Lung (tissue), 12 donors: ENCODE results near the gene NPAT. TPM values are rescaled to one million over a fixed set of nuclear protein-coding genes. Genes with fewer than 3 reads are reported as not detected.

Experiments
- ATAC-seq: fragments of 200-7000 bp; cut with Tn5 transposase; one replicate; pipeline ENCODE4 v1.9.1; 2020; ENCODE audit warnings: moderate number of reproducible peaks; ENCODE audit not compliant: insufficient read depth, low FRiP score
- DNase-seq, 3 donors: peaks; one replicate each; pipeline ENCODE4 v3.0.0-alpha.2; 2013 to 2017
- H3K27ac ChIP-seq, 2 donors: one replicate each; pipeline ENCODE4 v1.5.1; 2013; ENCODE audit warnings: mild to moderate bottlenecking in 2 of 2, moderate library complexity in 2 of 2, control low read depth in 1 of 2, inconsistent platforms in 1 of 2, low read depth in 1 of 2, low read length in 1 of 2
- H3K27me3 ChIP-seq, 3 donors: one replicate each; pipeline ENCODE4 v1.5.1; 2013; ENCODE audit warnings: low read length in 2 of 3; ENCODE audit not compliant: control insufficient read depth in 3 of 3, insufficient read depth in 3 of 3
- H3K36me3 ChIP-seq, 4 donors: one replicate each; pipeline ENCODE4 v1.5.1; 2013; ENCODE audit warnings: low read length in 4 of 4, mild to moderate bottlenecking in 1 of 4, moderate library complexity in 1 of 4; ENCODE audit not compliant: control insufficient read depth in 4 of 4, insufficient read depth in 4 of 4
- H3K4me1 ChIP-seq, 5 donors: one replicate each; pipeline ENCODE4 v1.5.1; 2013; ENCODE audit warnings: low read length in 5 of 5, mild to moderate bottlenecking in 2 of 5, moderate library complexity in 1 of 5; ENCODE audit not compliant: control insufficient read depth in 5 of 5, insufficient read depth in 5 of 5
- H3K4me3 ChIP-seq: one replicate; pipeline ENCODE4 v1.5.1; 2013; ENCODE audit warnings: mild to moderate bottlenecking, control low read depth, moderate library complexity
- H3K9ac ChIP-seq, 2 donors: one replicate each; pipeline ENCODE4 v1.5.1; 2013; ENCODE audit warnings: low read length in 2 of 2, control low read depth in 1 of 2; ENCODE audit not compliant: insufficient read depth in 1 of 2
- H3K9me3 ChIP-seq, 4 donors: one replicate each; pipeline ENCODE4 v1.5.1; 2013; ENCODE audit warnings: low read length in 3 of 4, mild to moderate bottlenecking in 1 of 4, moderate library complexity in 1 of 4; ENCODE audit not compliant: control insufficient read depth in 4 of 4, insufficient read depth in 3 of 4
- CTCF ChIP-seq: IDR thresholded peaks from 2 replicates; pipeline ENCODE4 v1.5.1; 2012; ENCODE audit warnings: mild to moderate bottlenecking; ENCODE audit errors: control extremely low read depth, extremely low read depth
- WGBS, 2 donors: extraction: QIAGEN DNeasy Blood & Tissue Kit; methylation state at CpG; one replicate each; pipeline ENCODE4 v1.1.7; 2013; 5-methylcytosine and 5-hydroxymethylcytosine counted together
- polyA plus RNA-seq, 2 donors: library from polyadenylated mRNA; stranded (reverse); fragments of 200-250 nt; gene quantifications; one replicate each; pipeline ENCODE4 v1.2.1, GENCODE V29; 2013
- total RNA-seq, 2 donors: library from RNA; depleted of rRNA in 1 of 2; stranded (reverse); fragments of >200 nt in 1 of 2; gene quantifications; one replicate each; pipeline ENCODE4 v1.2.1, GENCODE V29; 2014 to 2021
- donor health status: control.
- donor health status: control.
- donor health status: Bipolar disorder and iron deficiency.
- donor health status: healthy.
- donor health status: DM: yes; HTN: yes; CAD: no.

NPAT gene
- total and polyA plus RNA-seq, 4 donors, result 2.4 to 26.2 (median 7.5) TPM

- DNase-seq (no peak), ATAC-seq (no peak)
- WGBS, 2 donors, result 93 to 96% methylated on average over 2 of the region's 2 CpGs
- H3K9ac ChIP-seq, result no peak overlapping the region
- H3K27ac ChIP-seq, result no peak overlapping the region
- no peak for TF ChIP-seq CTCF
- H3K4me3 ChIP-seq, result no peak overlapping the region
- no peaks in the 10 kb centered on the region for H3K9me3 ChIP-seq
- H3K27me3 ChIP-seq, result no peaks in the 10 kb centered on the region
- peaks cover 6 to 31% (median 20%) of the 10 kb centered on the region in 4 donors for H3K36me3 ChIP-seq
- H3K4me1 ChIP-seq, result peaks cover 0 to 2% (median 0%) of the 10 kb centered on the region in 5 donors
Measured at GRCh38 chr11:108235633-108236032, 13.2 kb upstream of the NPAT start.

- 85 to 100% methylated on average over 1 of the region's 1 CpG for WGBS, 2 donors
- no peak for TF ChIP-seq CTCF
- Histone ChIP-seq H3K9me3 (no peaks in the 10 kb centered on the region), H3K27ac (no peak overlapping the region), H3K36me3 (peaks cover 7 to 32% (median 18%) of the 10 kb centered on the region in 4 donors), H3K9ac (no peak overlapping the region), H3K27me3 (no peaks in the 10 kb centered on the region), H3K4me3 (no peak overlapping the region), H3K4me1 (peaks cover 0 to 2% (median 0%) of the 10 kb centered on the region in 5 donors)
- ATAC-seq (no peak), DNase-seq (no peak)
Measured at GRCh38 chr11:108235192-108235591, 12.8 kb upstream of the NPAT start.

GRCh38 chr11:108233277-108233945 lies 11.0 kb upstream of the NPAT start:
- Histone ChIP-seq H3K4me3 (no peak overlapping the region), H3K27ac (no peak overlapping the region), H3K9ac (no peak overlapping the region), H3K27me3 (no peaks in the 10 kb centered on the region), H3K9me3 (no peaks in the 10 kb centered on the region), H3K36me3 (peaks cover 12 to 42% (median 23%) of the 10 kb centered on the region in 4 donors), H3K4me1 (peaks cover 0 to 2% (median 0%) of the 10 kb centered on the region in 5 donors)
- DNase-seq (no peak), ATAC-seq (no peak)
- no peak for TF ChIP-seq CTCF
- 96 to 100% methylated on average over 2 of the region's 2 CpGs for WGBS, 2 donors
